Mammary epithelial cell (primary cell): ENCODE results near the gene AKT3.

Experiments used
- EZH2 ChIP-seq: IDR thresholded peaks from 2 replicates; pipeline ENCODE4 v1.6.1; 2012; ENCODE audit warnings: low read length, inconsistent platforms, borderline replicate concordance
- TF ChIP-seq, protein P1 (sequence below), 2 donors: IDR thresholded peaks in 1 of 2; conservative IDR thresholded peaks in 1 of 2; 2 replicates each; pipeline ENCODE4 v1.5.1; 2011 to 2012; ENCODE audit warnings: inconsistent platforms in 2 of 2, low read length in 2 of 2, mild to moderate bottlenecking in 2 of 2, control low read depth in 1 of 2, low read depth in 1 of 2; ENCODE audit not compliant: insufficient read depth in 1 of 2; ENCODE audit errors: extremely low read depth in 1 of 2

DNA sequence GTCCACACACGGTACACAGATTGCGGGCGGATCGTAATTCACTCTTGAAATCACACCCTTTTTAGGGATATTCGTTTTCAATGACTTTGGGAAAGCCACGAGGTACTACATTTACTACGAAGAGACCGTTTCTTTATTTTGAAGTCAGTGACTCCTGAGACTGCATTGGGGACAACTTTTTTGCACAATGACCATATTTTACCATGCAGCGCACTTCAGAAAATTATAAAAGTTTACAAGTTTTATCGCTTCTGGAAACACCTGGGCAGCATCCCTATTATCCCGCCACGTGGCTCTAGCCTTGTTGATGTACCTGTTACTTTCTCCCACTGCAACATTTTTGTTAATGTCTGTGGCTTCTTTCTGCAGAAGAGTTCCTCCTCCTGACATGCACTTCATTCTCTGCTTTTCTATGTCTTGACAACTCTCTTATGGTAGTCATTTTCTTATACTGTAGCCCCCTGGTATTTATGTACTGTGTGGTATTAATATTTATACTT is 1.3 kb upstream of the AKT3 start:
- TF ChIP-seq, protein P1, sequence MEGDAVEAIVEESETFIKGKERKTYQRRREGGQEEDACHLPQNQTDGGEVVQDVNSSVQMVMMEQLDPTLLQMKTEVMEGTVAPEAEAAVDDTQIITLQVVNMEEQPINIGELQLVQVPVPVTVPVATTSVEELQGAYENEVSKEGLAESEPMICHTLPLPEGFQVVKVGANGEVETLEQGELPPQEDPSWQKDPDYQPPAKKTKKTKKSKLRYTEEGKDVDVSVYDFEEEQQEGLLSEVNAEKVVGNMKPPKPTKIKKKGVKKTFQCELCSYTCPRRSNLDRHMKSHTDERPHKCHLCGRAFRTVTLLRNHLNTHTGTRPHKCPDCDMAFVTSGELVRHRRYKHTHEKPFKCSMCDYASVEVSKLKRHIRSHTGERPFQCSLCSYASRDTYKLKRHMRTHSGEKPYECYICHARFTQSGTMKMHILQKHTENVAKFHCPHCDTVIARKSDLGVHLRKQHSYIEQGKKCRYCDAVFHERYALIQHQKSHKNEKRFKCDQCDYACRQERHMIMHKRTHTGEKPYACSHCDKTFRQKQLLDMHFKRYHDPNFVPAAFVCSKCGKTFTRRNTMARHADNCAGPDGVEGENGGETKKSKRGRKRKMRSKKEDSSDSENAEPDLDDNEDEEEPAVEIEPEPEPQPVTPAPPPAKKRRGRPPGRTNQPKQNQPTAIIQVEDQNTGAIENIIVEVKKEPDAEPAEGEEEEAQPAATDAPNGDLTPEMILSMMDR (conservative IDR thresholded peaks at IDR 0.05 in 1 of 2, IDR thresholded peaks at IDR 0.05 in 1 of 2; ENCODE audit: extremely low read depth in 1 of 2, insufficient read depth in 1 of 2, low read depth in 1 of 2, low read length in 2 of 2): no peak
- no peak for TF ChIP-seq EZH2
